ENCODE data around the gene SH3GL3.

SH3GL3 gene

GRCh38 chr15:83462953-83463433 is 15.9 kb downstream of the SH3GL3 start:
- DNase-seq = no peak

- no peak for DNase-seq
These were observed 23.7 kb downstream of the SH3GL3 start for GRCh38 chr15:83470887-83471286.

DNA sequence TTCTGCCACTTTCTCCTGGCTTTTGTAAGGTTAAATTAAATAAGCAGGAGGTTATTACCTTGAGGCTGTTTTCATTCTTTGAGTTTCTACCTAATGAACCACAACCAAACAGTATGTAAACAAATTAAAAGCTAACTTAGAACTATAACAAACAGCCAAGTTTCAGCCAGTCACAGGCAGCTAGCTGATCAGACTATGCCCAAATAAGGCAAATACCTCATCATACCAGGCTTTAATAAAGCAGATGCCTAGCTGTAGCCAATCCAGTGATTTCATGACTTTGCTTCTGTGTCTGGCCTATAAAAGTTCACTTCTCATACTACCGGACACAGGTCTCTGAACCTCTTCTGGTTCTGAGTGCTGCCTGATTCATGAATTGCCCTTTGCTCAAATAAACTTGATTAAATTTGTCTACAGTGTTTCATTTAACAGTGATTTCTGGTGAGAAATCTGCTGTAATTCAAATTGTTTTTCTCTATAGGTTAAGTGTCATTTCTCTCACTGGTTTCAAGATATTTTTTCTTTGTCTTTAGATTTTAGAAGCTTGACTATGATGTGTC is 24.2 kb downstream of the SH3GL3 start:
- DNase-seq = no peak

DNA sequence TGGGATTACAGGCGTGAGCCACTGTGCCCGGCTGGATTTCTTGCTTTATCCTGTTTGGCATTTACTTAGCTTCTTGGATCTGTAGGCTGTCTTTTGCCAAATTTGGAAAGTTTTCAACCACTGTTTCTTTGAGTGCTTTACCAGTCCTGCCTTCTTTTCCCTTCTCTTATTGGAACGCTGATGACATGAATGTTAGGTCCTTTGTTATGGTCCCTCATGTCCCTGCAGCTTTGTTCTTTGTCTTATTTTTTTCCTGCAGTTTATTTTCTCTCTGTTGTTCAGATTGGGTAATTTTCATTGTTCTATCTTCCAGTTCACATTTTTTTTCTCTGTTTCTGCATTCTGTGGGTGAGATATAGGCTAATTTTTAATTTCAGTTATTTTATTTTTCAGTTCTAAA is 25.0 kb downstream of the SH3GL3 start:
- no peak for DNase-seq

- no peak for DNase-seq
These were observed 25.7 kb downstream of the SH3GL3 start for GRCh38 chr15:83472797-83473196.

DNA sequence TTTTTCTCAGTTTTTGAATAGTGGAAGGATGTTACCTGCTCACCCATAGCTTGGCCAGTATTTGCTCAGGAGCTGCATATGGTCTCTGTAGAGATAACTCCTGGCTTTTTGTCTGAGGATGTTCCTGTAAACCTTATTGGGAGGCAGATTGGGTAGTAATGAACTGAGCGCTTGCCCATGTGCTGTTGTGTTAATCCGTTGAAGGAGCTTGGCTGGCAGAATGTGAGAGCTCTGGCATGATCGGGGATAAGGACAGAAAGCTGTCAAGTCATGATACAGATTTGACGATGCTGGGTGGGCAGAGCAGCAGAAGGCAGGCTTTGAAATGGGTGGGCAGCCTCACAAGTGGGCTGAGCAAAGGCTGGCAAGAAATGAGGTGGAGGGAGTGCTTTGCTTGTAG is 27.4 kb downstream of the SH3GL3 start:
- DNase-seq = no peak

- DNase-seq = no peak
These were observed 28.4 kb downstream of the SH3GL3 start for GRCh38 chr15:83475551-83475950.

DNA sequence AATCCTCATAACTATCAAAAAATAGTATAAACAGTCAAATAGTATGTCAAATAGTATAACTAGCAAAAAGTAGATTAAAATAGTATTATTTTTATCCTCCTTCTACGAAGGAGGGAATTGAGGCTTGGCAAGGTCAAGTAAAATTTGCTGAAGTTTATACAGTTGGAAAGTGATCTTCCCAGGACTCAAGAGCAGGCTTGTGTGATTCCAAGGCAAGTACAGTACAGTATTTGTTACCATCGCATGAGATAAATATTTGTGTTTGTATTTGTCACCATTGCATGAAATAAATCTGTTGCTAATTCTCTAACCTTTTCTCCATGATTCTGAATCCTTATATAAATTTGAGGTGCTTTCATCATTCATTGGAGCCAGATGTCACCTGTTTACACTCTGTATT is 28.9 kb downstream of the SH3GL3 start:
- DNase-seq = no peak

GRCh38 chr15:83476708-83477107 is 29.6 kb downstream of the SH3GL3 start:
- DNase-seq = no peak

- DNase-seq = no peak
These were observed 30.1 kb downstream of the SH3GL3 start for GRCh38 chr15:83477172-83477807.

DNA sequence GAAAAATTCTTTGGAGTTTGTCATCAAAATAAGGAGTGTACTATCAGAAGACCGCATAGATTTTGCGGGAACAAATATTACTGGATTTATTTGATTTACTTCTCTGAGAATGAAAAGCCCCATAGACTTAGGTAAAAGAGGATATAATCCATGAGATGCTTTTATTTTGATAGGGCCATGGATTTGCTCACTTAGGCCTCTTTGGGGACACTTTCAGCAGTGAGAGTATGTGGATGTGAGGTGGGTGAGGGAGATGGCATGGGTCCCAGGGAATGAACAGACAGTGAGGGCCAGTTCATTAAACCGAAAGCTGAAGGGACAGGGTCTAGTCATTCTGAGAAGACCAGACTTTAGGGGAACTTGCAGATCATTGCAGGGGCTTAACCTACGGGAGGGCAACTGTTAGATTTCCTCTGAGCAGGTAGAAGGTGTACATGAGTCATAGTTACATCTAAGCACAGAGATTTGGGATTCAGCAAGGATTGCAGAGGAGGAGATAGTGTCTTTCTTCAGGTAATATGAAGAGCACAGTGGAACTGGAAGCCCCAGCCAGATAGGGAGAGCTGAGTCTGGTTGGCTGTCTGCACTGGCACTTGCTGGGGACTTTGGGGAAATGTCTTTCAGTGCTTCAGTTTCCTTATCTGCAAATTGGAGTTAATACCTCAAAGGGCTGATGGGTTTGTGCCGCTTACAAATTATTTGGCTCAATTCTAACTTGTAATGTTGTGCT is 30.8 kb downstream of the SH3GL3 start:
- DNase-seq = no peak

DNA sequence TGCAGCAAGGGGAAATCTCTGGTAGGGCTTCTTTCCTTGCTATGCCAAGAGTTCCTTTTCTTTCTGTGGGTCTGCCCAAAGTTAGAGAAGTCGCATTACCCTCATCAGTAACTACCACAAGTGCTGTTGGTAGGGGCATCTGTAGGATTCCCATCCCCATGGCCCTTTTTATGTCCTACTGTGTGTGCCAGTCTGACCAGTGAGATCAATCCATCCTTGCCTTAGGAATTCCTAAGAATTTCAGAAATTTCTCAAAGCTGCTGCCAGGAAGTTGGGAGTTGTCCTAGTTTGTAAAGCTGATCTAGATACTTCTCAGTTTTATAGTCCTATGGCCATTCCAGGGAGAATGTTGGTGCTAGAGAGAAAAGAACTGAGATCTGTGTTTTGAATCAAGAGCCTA is 36.5 kb downstream of the SH3GL3 start:
- DNase-seq = no peak

DNA sequence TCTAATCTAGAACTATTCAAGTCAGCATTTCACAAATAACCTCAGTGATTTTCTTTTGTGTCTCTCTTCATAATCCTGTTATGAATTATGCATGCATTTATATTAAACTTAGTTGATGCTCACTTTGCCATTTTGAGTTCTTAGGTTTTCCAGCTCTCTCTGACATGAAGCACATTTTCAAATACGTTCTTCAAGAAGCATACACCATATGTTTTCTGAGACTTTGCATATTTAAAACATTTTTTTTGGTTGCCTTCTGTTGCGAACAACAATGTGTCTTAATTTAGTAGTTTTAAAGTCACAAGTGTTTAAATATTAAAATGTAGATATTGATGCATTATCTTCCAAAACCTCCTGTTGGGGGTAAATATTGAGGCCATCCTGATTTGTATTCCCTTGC is 37.5 kb downstream of the SH3GL3 start:
- no peak for DNase-seq

- no peak for DNase-seq
These were observed 39.2 kb downstream of the SH3GL3 start for GRCh38 chr15:83486363-83486762.

GRCh38 chr15:83487519-83487918 is 40.4 kb downstream of the SH3GL3 start:
- DNase-seq = no peak

GRCh38 chr15:83489690-83490089 is 42.5 kb downstream of the SH3GL3 start:
- DNase-seq = no peak

DNA sequence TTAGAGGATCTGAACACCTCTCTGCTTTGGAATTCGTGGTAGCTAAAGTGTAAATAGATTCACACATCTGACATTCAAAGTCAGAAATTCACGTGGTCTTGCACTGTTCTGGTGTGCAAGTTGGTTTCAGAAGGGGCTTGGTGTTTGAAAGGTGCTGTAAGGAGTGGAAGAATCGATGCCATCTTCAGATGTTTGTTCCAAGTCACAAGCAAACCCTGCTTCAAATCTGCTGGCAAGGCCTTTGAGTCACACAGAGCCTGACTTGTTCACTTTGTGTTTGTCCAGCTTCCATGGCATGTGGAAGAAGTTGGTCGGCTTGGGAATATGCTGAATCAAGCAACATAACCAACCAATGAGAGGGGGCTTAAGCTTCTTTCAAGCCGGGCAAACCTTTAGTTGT is 44.3 kb downstream of the SH3GL3 start:
- DNase-seq = no peak

DNA sequence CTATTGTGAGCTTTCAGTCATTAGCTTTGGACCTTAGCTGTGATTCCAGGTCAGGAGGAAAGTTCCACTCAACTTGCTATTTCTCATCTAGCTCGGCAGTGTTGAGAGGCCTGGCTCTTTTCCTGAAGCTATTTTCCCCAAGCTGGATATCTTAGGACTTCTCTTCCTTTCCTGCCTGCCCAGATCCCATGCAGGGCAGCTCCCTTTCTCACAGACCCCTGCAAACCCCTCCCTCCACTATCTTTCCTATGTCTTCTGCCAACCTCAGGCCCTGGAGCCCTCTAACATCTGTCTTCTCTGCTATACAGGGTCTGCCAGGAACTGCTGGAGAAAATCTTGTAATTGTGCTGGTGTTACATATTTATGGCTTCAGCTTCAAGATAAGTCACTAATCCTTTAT is 49.6 kb downstream of the SH3GL3 start:
- DNase-seq = no peak

- no peak for DNase-seq
These were observed 51.2 kb downstream of the SH3GL3 start for GRCh38 chr15:83498374-83498773.

DNA sequence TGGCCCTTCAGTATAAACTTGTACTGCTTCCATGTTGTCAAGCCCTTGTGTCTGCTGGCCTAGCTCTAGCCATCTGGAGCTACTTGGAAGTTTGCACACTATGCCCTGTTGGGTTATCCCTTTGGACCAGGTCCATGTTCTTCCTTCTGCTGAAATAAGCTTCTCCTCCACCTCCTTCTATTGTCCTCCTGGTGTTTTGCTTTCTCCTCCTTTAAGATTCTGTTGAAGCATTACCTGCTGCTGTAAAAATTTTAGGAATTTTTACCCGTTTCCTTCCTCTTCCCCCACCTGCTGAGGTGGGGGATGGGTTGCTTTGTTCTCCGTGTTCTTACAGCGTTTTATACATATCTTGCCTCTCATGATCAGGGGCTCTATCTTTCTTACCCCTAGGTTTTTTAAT is 51.7 kb downstream of the SH3GL3 start:
- no peak for DNase-seq

DNA sequence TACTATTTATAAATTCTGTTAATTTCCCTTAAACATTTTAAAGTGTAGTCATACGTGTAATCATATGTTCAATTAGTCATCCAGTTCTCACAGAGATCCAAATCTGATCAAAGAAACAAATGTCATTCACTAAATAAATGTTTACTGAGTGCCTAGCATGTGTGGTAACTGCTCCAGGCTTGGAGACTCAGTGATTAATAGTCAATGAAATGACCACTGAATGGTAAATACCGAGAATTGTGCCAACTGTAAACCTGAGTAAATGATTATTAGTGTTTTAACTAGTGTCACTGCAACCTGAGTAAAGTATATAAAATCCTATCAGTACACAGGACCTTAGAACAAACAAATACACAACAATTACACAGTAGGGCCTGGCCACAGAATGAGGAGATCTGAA is 52.3 kb downstream of the SH3GL3 start:
- no peak for DNase-seq

GRCh38 chr15:83503595-83504364 is 56.6 kb downstream of the SH3GL3 start:
- DNase-seq = no peak

DNA sequence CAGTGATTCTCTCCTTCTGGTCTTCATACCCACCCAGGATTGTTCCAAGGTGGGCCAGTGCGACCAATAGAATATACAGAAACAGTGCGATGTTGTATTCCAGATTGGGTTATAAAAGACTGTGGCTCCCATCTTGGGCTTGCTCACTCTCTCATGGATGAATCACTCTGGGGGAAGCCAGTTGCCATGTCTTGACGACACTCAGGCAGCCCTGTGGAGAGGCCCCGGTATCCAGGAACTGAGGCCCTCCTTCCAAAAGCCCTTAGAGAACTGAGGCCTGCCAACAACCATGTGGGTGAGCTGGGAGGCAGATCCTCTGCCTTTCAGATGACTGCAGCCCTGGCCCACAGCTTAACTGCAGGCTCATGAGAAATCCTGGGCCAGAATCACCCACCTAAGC is 57.2 kb downstream of the SH3GL3 start:
- DNase-seq = no peak

GRCh38 chr15:83510001-83510400 is 62.9 kb downstream of the SH3GL3 start:
- no peak for DNase-seq

Measured in NCI-H2227 treated with DMSO at 0.1 percent for 48 hours (cell line).